ENCODE data around the gene CRTC3. TPM values are rescaled to one million over a fixed set of nuclear protein-coding genes. Genes with fewer than 3 reads are reported as not detected.

CRTC3 gene
- total RNA-seq, 1 experiment from 2014 or later: 35.3 TPM

GRCh38 chr15:90683371-90683770 lies 153.6 kb downstream of the CRTC3 start:
- no peak for DNase-seq (ENCODE audit: low spot score)
- TF ChIP-seq CTCF (conservative IDR thresholded peaks at IDR 0.05; ENCODE audit: low read depth, low read length) (no peak), EZH2 (IDR thresholded peaks at IDR 0.05; ENCODE audit: borderline replicate concordance, low read depth, low read length, poor library complexity, severe bottlenecking) (no peak)
- no TSS peak for BruUV-seq (replicated peaks)
- Histone ChIP-seq H3K9me3 (ENCODE audit: low read depth, low read length, poor library complexity, severe bottlenecking) (no peaks in the 10 kb centered on the region), H3K4me3 (ENCODE audit: low read depth, low read length, poor library complexity, severe bottlenecking) (no peak overlapping the region), H3K36me3 (ENCODE audit: insufficient read depth, low read length, poor library complexity, severe bottlenecking) (no peaks in the 10 kb centered on the region), H3K4me1 (ENCODE audit: insufficient read depth, low read length, poor library complexity, severe bottlenecking) (peaks cover 18% of the 10 kb centered on the region), H3K27me3 (replicated peaks; ENCODE audit: insufficient read depth, low read depth, low read length, poor library complexity) (no peaks in the 10 kb centered on the region), H3K27ac (ENCODE audit: low read depth, low read length, poor library complexity, severe bottlenecking) (no peak overlapping the region)
- POLR2A ChIA-PET (ENCODE audit: low non-redundant PET): no interaction called here
- intact Hi-C loops (cut with micrococcal nuclease; ENCODE audit: unreplicated experiment): no loop called here
- CTCF ChIA-PET: no interaction called here

- BruUV-seq (replicated peaks): no TSS peak
- H3K9me3 ChIP-seq (ENCODE audit: low read depth, low read length, poor library complexity, severe bottlenecking): peaks cover 3% of the 10 kb centered on the region
- H3K27ac ChIP-seq (ENCODE audit: low read depth, low read length, poor library complexity, severe bottlenecking): no peak overlapping the region
- intact Hi-C loops (cut with micrococcal nuclease; ENCODE audit: unreplicated experiment): no loop called here
- H3K4me3 ChIP-seq (ENCODE audit: low read depth, low read length, poor library complexity, severe bottlenecking): no peak overlapping the region
- H3K4me1 ChIP-seq (ENCODE audit: insufficient read depth, low read length, poor library complexity, severe bottlenecking): peaks cover 18% of the 10 kb centered on the region
- H3K27me3 ChIP-seq (replicated peaks; ENCODE audit: insufficient read depth, low read depth, low read length, poor library complexity): no peaks in the 10 kb centered on the region
- no peak for TF ChIP-seq CTCF (conservative IDR thresholded peaks at IDR 0.05; ENCODE audit: low read depth, low read length)
- TF ChIP-seq EZH2 (IDR thresholded peaks at IDR 0.05; ENCODE audit: borderline replicate concordance, low read depth, low read length, poor library complexity, severe bottlenecking): no peak
- no peaks in the 10 kb centered on the region for H3K36me3 ChIP-seq (ENCODE audit: insufficient read depth, low read length, poor library complexity, severe bottlenecking)
- POLR2A ChIA-PET (ENCODE audit: low non-redundant PET): no interaction called here
- no peak for DNase-seq (ENCODE audit: low spot score)
- CTCF ChIA-PET: no interaction called here
Measured at GRCh38 chr15:90683876-90684275, 154.2 kb downstream of the CRTC3 start.

- intact Hi-C loops (cut with micrococcal nuclease; ENCODE audit: unreplicated experiment): no loop called here
- Histone ChIP-seq H3K27me3 (replicated peaks; ENCODE audit: insufficient read depth, low read depth, low read length, poor library complexity) (no peaks in the 10 kb centered on the region), H3K27ac (ENCODE audit: low read depth, low read length, poor library complexity, severe bottlenecking) (no peak overlapping the region), H3K9me3 (ENCODE audit: low read depth, low read length, poor library complexity, severe bottlenecking) (peaks cover 7% of the 10 kb centered on the region), H3K4me1 (ENCODE audit: insufficient read depth, low read length, poor library complexity, severe bottlenecking) (peaks cover 18% of the 10 kb centered on the region), H3K36me3 (ENCODE audit: insufficient read depth, low read length, poor library complexity, severe bottlenecking) (no peaks in the 10 kb centered on the region), H3K4me3 (ENCODE audit: low read depth, low read length, poor library complexity, severe bottlenecking) (no peak overlapping the region)
- TF ChIP-seq EZH2 (IDR thresholded peaks at IDR 0.05; ENCODE audit: borderline replicate concordance, low read depth, low read length, poor library complexity, severe bottlenecking) (no peak), CTCF (conservative IDR thresholded peaks at IDR 0.05; ENCODE audit: low read depth, low read length) (no peak)
- DNase-seq (ENCODE audit: low spot score): no peak
- no TSS peak for BruUV-seq (replicated peaks)
- CTCF ChIA-PET: no interaction called here
- POLR2A ChIA-PET (ENCODE audit: low non-redundant PET): no interaction called here
Measured at GRCh38 chr15:90684281-90684680, 154.6 kb downstream of the CRTC3 start.

Data from A673 (cell line).